Measurements from ENCODE around the gene MDFIC2.

MDFIC2 gene

DNA sequence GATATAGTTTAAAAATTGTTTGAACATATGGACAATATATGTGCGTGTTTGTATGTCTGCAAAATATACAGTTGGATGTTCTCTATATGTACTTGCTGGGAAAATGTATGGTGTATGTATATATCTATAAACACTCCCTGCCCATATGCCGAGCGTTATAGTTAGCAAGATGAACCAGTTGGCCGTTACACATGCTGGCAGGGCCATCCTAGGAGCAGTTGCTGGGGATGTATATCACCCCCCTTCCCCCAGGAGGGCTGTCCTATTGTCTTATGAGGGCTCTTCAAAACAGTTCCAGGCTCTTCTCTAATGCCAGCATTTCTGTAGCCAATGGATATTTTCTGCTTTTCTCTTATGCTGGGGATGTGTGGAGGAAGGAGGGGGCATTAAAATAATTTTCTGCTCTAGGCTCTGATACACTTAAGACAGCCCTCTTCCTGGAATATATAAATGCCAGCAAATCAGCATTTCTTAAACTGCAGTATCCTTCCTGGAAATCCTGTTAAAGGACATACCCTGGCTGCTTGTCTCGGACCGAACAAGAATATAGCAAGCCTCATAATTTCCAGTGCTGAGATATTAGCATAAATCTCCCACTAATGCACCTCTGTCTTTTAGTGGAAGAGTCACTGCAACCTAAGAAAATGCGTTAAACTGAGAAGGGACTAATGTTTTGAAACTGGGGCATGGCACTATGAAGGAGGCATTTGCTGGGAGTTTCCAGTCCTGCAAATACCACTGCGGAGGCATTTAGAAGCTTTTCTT, 134.4 kb downstream of the MDFIC2 start:
- DNase-seq, result no peak

DNA sequence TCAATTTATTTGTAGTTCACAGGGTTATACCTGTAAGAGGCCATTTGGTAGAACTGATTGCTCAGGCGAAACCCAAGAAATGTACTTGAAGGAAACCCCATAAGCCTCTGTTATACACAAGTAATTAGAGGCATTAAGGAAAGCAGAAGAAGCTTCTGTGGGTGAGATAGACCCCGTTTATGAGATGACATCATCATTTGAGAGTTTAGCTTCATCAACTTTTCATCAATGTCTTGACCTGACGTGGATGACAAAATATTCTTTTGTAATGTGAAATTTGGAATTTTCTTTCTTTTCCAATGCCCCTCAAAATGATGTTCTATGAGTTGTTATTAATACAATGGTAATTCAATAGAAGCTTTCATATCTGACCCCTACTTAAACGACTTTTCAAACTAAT, 136.2 kb downstream of the MDFIC2 start:
- no peak for DNase-seq

DNA sequence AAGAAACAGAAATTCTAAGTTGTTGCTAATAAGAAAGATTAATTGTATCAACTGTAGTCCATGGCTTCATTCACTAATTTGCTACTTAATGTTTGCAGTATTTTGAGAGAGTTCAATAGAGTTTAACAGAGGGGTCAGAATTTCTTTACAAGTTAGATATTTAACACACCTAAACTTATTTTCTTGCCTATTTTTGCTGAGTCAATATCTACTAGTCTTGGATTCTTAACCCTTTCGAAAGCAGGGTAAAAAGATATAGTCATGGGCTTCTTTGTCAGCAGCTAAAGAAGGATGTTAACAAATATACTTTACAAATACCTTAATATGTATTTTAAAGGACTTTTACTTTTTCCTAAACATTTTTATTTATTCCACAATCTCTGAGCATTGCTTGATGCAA, 155.6 kb downstream of the MDFIC2 start:
- no peak for DNase-seq

DNA sequence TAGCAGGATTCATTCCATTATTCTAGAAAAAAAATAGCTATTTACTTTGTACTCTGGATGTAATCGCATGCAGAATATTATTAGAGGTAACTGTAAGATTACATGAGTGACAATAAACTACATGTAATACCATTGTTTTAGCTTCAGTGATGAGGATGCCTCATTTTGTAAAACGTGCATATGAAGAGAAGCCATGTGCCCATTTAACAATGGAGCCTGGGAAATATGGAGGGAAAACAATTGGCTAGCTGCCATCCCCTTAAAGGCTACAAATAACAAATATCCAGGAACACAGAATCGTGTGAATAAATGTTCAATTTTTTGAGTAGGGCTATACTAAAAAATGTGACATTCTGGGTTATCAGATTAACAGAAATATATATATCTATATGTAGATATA, 161.8 kb downstream of the MDFIC2 start:
- DNase-seq, result no peak

DNA sequence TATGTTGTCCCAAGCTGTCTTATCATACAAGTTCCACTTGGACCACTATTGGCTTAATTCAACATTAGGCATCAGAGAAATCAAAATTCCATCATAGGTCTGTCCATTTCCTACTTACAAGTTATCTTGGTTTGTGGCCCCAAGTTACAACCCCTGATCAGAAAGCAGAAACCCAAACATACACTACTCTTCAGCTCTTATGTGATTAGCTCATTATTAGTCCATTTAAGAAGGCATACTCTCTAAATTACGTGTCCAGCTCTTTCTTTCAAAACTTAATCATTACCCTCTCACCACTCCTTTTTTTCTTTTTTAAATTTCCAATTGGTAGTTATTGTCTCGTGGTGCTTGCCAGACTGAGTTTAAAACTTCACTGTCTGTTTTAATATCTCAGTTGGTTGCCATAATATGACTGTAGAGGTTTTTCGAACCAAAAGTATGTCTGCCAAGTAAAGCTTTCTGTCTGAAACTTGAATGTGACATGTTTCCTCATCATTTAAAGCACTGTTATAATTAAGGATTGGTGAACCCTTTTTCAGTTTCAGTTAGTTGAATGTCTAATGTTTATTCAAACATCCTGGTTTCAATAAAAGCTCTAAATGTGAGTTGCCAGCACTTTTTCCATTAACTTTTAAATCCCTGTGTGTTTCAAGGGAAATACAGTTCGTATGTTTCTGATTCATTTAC, 162.6 kb downstream of the MDFIC2 start:
- DNase-seq, result no peak
